ENCODE measurements around the gene LPGAT1.
"Not testable (repeated sequence)": the region's sequence is repeated elsewhere in the genome, so short reads cannot be mapped to it uniquely, and the experiment has no call there.

Gene LPGAT1

DNA sequence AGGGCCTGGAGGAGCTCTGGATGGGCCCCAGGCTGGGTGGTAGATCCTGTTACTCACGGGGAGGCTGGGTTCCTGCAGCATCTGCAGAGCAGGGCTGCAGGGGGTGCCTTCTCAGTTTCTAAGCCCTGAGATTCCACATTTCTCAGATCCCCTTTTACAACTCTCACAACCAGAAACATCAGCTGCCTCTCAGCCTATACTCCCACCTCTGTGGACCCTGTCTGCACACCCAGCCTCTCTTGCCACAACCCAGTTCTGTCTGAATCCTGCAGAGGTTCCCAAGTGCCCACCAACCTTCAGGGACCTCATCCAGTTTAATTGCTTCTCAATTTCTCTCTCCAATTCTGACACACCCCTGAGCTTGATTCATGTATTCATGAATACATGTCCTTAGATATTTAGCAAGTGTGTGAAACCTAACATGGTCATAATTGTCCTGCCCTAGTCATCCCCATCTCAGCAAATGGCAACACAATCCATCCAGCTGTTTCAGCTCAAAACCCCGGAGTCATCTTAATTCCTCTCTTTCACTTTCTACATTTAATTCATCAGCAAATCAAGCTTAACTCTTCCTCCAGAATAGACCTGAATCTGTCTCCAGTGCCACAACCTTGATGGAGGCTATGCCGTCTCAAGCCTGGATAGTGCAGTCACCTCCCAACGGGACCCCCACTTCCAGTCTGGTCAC lies 98.1 kb downstream of the LPGAT1 start:
- DNase-seq, result no peak

DNA sequence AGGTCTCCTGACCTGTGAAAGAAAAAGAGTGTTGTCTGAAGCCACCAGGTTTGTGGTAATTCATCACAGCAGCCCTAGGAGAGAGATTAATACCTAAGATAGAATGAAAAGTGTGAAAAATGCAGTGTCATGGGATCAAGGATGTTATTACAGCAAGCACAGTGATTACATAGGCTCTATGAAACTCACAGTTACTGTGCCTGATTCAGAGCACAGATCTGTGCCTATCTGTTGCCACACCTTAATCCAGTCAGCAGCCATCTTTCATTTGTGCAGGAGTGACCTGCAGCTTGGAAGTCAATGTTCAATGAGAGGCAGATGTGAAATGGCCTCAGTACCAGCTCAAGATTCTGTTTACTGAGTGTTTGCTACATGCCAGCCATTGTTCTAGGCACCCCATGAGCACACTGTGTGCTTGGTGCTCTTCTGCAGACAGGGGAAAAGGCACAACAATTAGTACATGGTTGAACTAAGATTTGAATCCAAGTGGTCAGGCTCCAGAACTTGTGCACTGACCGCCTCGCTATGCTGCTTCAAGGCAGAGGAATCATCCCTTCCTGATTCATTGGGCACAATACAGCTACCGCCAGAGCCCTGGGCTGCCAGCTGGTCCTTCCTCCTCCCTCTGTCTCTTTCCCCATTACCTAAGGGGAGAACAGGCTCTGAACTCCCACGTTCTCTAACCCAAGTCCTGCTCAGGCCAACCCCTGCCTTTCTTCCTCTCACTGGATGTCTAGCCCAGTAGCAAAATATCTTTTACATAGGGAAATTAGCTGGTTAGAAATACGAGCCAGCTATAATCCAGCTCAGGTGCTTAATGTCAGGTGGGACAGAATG lies 98.9 kb downstream of the LPGAT1 start:
- DNase-seq, result no peak

DNA sequence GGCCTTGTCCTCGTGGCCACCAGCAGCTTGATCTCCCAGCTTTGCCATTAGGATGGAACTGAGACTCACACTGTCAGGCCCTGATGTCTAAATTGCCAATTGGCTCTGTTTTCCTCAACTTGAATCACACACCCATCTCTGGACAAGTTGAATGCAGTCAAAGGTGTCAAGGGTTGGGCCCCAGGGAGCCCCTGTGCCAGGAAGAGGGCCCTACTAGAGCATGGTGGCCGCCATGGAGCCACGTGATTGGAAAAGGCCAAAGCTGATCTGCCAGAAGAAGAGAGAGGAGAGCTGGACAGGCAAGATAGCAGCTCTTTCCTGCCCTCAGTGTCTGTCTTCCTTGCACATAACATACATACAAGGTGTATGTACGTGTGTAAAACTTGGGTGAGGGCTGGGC lies 100.2 kb downstream of the LPGAT1 start:
- no peak for DNase-seq

DNA sequence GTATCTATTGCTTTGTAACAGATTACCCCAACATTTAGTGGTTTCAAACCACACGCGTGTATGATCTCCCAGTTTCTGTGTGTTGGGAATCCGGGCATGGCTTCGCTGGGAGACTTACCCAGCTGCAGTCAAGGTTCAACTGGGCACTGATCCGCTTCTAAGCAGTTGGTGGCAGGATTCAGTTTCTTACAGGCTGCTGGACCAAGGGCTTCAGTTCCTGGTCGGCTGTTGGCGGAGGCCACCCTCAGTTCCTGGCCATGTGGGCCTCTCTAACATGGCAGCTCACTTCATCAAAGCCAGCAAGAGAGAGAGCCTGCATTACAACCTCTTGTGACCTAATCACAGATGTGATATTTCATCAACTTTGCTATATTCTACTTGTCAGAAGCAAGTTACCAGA lies 101.3 kb downstream of the LPGAT1 start:
- DNase-seq, result no peak

DNA sequence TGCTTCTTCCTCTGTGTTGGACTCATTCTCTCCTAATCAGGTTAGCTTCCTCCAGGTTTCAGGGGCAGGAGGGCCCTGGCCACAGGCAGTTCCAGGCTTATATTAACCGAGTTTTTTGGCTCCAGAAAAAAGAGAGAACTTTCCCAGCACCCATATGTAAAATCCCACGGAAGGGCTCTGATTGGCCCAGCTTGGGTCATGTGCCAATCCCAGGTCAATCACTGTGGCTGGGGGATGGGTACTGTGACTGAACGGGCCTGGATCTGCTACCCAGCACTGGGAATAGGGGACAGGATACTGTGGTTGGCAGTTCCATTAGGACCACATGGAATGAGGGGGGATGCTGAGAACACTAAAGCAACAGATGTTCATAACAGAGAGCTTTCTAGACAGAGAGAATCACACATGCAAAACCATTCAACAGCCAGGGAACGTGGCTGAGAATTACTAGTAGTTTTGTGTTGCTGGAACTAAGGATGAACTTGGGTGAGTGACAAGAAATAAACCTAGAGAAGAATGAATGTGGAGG lies 104.0 kb downstream of the LPGAT1 start:
- DNase-seq, result no peak

DNA sequence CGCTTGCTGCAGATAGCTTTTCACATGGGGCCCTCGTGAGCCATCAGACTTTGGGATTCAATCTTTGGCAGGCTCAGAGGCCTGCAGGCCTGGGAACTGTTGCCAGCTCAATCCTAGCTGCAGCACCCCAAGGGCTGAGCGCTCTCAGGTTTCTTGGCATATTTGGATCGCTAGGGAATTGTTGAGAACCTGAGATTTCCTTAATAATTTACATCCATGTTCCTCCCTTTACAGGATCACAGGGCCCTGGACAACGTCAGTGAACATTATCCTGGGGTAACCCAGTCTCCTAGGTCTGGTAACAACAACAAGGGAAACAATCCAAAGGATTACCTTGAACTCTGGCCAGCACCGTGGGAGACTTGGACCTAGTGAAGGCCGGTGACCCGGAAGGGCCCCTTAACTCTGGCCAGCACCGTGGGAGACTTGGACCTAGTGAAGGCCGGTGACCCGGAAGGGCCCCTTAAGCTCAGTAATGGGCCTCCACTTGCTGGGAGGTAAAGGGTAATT lies 105.8 kb downstream of the LPGAT1 start:
- DNase-seq, result no peak

DNA sequence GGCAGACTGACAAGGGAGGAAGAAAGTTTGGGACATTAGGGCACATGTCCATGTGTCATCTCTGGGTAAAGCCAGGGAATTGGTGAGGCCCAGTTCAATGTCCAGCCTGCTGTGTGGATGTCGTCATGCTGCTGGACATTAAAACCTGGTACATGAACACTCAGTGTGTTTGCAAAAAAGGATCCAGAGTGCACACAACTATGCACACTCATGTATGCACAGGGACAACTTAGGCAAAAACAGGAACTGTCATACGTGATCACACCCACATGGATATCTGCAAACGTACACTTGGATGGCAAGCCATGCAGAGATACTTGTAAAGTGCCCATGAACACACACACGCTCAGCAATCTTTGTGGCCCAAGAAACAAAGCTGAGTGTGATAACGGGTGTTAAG lies 107.3 kb downstream of the LPGAT1 start:
- no peak for DNase-seq

DNA sequence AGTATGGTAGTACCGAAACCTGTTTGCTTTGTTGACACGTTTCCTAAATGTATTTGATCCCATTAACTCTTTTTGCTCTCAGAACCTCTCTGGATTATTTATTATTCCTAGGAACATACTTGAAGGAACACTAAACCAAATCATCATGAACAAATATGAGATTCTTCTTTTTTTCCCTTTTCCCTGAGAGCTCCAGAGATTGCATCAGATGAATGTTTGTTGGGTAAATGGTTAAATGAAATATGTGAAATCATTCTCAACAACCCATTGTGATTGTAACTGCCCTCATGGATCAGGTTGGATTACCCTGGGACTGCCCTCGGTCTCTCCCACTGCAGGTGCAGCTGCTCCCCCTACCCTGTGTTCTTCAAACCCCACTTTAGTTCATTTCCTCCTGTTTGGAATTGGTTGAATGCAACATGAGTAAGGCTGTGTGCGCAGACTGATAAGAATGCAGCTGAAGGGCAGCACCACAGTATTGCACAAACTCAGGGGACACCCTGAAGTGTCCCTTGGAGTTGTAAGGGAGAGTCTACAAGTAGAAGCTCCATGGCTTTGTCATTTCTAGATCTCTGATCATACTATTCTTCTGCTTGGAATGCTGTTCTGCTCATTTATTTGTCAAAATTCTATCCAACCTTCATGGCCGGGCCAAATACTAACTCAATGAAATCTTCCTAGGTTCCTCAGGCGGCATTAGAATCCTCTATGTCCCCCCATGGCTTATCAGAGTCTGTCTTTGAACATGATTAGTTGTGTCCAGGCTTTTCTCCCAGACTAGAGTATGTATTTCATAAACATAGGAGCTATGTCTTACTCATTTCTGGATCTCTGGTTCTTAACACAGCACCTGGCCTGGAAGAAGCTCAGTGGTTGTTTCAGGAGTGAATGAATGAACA lies 108.0 kb downstream of the LPGAT1 start:
- no peak for DNase-seq

DNA sequence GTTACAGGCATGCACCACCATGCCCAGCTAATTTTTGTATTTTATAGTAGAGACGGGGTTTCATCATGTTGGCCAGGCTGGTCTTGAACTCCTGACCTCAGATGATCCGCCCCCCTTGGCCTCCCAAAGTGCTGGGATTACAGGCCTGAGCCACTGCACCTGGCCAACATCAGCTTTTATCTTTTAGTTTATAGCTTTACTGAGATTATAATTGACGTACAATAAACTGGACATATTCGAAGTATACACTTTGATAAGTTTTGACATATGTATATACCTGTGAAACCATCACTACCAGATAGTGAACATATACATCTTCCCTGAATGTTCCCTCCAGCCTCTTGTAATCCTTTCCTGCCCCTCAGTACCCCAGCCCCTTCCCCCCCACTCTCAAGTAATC lies 114.0 kb downstream of the LPGAT1 start:
- not testable (repeated sequence) for DNase-seq

DNA sequence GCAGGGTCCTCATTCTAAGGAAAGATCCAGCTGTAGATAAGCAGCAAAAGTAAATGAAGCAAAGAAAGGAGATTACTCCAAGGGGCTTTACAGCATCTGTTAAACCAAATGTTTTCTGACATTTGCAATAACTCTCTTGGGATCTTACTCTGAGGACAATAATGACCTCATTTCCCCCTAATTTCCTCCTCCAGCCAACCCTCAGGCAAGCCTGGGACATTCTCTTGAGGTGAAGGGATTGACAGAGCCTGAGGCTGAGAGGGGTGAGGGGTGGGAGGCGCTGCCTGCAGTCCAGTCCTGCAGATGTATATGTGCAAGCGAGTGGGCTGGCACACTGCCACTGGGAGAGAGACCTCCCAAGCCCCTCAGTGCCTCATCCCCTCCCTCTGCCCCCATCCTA lies 114.6 kb downstream of the LPGAT1 start:
- DNase-seq, result no peak

DNA sequence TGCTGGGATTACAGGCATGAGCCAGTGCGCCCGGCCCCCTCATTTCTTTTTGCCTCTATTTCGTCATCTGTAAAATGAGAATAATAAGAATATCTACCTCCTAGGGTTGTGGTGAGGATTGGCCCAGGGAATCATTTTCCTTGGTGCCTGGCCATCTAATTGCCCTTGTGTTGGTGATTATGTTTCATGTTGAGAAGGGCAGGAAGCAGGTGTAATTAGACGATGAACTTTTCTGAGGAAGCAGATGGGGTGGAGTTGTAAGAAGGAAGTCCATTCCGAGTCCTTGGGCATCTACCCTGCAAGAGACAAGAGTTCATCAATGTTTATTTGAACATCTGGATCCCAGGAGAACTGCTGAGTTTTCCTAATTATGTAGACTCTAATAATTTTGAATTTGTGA lies 116.4 kb downstream of the LPGAT1 start:
- no peak for DNase-seq

DNA sequence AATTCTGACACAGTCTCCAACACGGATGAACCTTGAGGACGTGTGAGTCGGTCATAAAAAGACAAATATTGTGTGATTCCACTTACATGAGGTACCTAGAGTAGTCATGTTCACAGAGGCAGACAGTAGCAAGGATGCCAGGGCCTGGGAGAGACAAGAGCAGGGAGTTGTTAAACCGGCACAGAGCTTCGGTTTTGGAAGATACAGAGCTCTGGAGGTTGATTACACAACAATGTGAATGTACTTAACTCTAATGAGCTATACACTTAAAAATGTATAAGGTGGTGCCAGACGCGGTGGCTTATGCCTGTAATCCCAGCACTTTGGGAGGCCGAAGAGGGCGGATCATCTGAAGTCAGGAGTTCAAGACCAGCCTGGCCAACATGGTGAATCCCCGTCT lies 117.3 kb downstream of the LPGAT1 start:
- DNase-seq, result no peak

DNA sequence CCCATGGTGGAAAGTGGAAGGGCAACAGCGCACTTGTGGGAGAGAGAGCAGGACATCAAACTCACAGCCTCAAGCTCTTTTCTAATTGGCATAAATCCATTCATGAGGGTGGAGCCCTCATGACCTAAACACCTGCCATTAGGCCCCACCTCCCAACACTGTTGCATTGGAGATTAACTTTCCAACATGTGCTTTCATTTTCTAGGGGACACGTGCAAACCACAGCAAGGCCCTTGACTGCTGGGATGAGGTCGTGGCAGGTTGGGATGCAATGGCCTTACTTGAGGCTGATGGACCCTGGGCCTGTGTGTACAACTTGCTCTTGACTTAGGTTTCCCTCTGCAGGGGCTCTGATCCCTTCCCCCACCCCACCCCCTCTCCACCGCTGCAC lies 119.3 kb downstream of the LPGAT1 start:
- no peak for DNase-seq

DNA sequence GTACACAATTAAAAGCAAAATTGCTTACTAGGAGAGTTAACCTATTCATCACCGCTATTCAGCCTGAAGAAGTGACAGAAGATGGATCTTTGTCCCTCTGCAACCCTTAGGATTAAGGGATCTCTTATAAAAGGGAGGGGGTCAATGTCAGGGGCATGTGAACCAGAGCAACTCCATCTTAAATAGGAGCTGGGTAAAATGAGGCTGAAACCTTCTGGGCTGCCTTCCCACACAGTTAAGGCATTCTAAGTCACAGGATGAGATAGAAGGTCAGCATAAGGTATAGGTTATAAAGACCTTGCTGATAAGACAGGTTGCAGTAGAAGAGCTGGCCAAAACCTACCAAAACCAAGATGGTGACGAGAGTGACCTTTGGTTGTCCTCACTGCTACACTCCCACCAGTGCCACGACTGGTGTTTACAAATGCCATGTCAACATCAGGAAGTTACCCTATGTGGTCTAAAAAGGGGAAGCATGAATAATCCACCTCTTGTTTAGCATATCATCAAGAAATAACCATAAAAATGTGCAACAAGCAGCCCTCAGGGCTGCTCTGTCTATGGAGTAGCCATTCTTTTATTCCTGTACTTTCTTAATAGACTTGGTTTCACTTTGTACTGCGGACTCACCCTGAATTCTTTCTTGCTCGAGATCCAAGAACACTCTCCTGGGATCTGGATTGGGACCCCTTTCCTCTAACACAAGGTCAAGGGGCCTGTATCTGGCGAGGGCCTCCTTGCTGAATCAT lies 119.8 kb downstream of the LPGAT1 start:
- DNase-seq, result no peak

DNA sequence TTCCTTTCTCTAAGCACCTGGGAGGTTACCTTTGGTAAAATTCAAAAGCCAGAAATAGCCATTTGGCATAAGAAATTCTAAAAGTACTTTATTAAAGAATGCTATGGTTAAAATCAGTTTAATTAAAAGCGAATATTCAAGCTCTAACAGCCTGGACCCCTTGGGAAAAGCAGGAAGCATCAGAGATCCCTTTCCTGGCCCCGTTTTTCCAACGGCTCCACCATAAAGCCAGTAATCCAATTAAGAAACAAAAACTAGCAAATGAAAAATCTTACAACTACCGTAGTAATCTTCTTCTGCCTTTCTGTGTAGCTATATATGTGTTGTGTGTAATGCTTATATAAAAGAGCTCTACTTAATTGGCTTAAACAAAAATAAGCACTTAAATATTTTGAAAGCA lies 121.6 kb downstream of the LPGAT1 start:
- DNase-seq, result no peak

DNA sequence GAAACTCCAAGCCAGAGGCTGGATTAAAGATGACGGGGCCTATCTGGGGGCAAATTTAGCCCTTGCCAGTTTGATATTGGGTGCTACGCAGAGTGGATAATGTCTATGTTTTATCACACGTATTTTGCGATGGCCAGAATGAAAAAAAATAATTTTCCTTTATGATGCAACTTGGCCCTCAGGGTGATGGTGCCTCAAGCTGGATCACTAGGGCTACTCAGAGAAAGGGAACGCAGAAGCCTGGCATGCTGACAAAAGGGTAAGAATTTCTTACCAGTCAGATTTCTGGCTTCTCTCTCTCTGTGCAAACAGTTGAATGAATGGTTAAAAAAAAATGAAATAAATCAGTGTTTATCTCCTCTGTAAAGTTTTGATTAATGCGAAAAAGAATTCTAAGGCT lies 122.6 kb downstream of the LPGAT1 start:
- DNase-seq, result no peak

DNA sequence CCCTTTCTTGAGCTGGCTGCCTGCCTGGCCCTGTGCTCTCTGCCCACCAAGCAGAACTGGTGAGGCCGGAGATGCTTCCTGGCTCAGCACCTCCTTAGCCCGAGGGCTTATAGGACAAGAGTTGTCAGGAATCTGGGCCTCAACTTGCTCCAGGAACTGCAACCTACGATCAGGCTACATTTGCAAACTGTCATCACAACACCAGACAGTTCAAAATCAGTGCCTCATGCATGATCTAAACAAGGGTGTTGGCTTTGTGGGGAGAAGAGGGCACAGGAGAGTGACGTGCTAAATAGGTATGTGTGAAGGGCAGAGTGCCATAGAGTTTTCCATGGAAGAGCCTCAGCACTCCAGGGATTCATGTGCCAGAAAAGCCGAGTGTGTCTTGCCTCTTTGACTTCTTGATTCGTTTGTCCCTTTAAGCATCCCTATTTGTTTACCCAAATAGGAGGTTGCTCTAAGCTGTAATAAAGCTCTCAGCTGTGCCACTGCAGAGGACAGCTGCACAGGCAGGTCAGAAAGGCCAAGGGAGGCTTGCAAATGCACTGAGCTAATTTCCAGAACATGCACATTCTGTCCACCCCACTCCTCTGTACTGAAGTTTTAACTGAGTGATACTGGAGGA lies 125.0 kb downstream of the LPGAT1 start:
- DNase-seq, result no peak

DNA sequence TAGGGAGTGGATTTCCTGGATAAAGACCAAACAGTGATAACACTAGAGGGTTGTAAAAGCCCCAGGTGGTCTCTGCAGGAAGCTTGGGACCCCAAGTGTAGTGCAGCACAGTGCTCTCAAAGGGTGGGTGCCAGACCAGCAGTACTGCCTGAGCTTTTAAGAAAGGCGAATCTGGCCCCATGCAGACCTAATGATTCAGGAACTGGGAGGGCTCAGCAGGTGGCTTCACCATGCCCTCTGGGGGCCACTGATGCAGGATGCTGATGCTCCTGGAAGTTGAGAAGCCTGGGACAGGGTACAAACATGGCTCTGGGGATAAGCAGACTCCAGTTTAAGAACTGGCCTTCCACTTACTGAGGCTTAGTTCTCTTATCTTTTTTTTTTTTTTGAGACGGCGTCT lies 126.0 kb downstream of the LPGAT1 start:
- DNase-seq, result no peak

DNA sequence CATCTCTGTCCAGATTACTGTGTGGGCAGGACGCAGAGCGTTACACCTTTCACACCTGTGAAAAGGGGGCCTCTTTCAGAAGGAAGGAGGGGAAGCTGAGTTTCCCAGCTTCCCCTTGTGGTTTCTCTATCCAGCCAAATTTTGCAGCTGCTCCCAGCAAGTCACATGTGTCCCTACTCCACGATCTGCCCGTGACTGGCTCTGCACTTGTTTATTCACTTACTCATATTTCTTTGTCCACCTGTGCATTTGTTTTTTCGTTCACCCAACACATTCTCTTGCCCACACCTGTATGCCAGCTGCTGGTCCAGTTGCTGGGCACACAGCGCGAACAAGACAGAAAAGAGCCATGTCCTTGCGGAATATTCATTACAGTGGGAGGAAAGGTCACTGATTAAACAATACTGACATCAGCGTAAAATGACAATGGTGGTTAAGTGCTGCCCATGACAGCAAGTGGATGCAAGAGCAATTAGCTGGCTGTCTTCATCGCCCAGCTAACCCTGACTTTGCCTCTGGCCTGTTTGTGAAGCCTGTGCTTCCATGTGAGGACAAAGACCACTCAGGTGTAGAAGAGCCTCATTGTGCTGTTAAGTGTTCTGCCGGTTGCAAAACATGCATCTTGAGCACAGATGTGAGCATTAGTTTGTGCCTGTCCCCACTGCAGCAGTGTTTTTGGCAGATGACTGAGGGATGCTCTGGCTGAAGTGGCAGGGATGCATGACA lies 126.6 kb downstream of the LPGAT1 start:
- DNase-seq, result no peak

DNA sequence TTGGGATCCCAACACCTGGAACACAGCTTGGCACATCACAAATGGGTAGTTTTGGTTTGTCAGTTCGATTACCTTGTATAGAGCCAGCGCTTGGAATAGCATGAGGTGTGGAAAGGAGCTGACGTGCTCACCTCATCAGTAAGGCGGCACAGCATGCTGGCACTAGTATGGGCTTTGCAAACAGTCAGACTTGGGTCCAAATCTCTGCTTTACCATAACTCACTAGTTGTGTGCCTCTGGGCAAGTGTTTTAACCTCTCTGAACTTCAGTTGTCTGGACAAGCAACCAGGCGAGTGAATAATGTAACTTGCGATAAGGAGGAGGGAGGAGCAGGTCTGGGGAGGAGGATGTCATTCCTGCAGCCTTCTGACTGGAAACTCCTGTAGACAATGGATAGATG lies 128.8 kb downstream of the LPGAT1 start:
- no peak for DNase-seq

DNA sequence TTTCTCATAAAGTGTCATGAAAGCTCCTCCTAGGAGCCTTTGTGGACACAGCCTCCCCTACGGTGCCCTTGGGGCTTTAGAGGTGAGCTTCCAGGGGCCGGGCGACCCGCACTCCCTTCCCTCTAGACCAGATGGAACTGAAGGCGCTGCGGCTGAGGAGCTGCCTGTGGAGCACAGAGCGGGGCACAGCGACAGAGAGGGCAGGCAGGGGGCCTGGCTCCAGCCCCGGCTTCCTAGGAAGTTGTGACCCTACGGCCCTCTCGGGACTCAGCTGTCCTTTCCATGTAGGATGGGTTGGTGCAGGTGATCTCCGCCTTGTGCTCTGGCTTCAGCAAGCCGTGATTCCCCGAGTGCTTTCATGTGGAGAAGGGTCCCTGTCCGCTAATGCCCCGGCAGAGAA lies 131.5 kb downstream of the LPGAT1 start:
- DNase-seq, result no peak

All from stimulated activated CD4-positive, alpha-beta T cell treated with anti-CD3 and anti-CD28 coated beads, Interleukin-2, amount 100 ng/mL, for 48 hours (primary cell).